ENCODE results near the gene PLCB4.

- TF ChIP-seq POLR2A (IDR thresholded peaks at IDR 0.05; ENCODE audit: low read depth, low read length) (no peak), TAF1 (IDR thresholded peaks at IDR 0.05; ENCODE audit: low read depth, low read length) (no peak), POLR2AphosphoS5 (IDR thresholded peaks at IDR 0.05; ENCODE audit: low read depth, low read length) (no peak), SPI1 (IDR thresholded peaks at IDR 0.05; ENCODE audit: low read depth, low read length) (no peak), POU2F2 (IDR thresholded peaks at IDR 0.05; ENCODE audit: low read depth, low read length) (no peak)
Observed at GRCh38 chr20:9408422-9409300, 339.8 kb downstream of the PLCB4 start.
